H1 (cell line): ENCODE data around the gene ADAM23. TPM values are rescaled to one million over a fixed set of nuclear protein-coding genes. Genes with fewer than 3 reads are reported as not detected.

Source experiments
- CTCF ChIA-PET: fragments of 300-600 bp; sonication (Branson Sonifier 250); formaldehyde crosslinking; loops from one replicate; lab custom pipeline; 2021; ENCODE audit not compliant: partially characterized antibody; lab: Charles Lee
- POLR2A ChIA-PET: fragments of 300-600 bp; sonication (Branson Sonifier 250); formaldehyde crosslinking; loops from one replicate; lab custom pipeline; 2021; ENCODE audit warnings: inconsistent platforms; ENCODE audit not compliant: partially characterized antibody; lab: Charles Lee
- DNase-seq, 2 experiments: peaks; one replicate each; pipeline versions ENCODE4 v3.0.0 to v3.0.0-alpha.2; 2010 to 2022; ENCODE audit warnings: low spot score in 2 of 2, low read depth in 1 of 2, mixed read lengths in 1 of 2
- FAIRE-seq: peaks from 2 replicates; lab custom pipeline; 2011; peaks lifted over from hg19 to GRCh38; lab: Jason Lieb, UNC
- H2AFZ ChIP-seq: 2 replicates; pipeline ENCODE4 v1.8.1; 2012; ENCODE audit warnings: low read length, inconsistent platforms
- H2AK5ac ChIP-seq: 2 replicates; pipeline ENCODE4 v1.6.1; 2013; ENCODE audit warnings: low read depth, low read length
- H2BK120ac ChIP-seq: replicated peaks from 2 replicates; pipeline ENCODE3; 2013; ENCODE audit warnings: low read depth, low read length, inconsistent platforms
- H2BK12ac ChIP-seq: 2 replicates; pipeline ENCODE4 v1.6.1; 2013; ENCODE audit warnings: low read depth, low read length
- H2BK15ac ChIP-seq: 2 replicates; pipeline ENCODE4 v1.6.1; 2013; ENCODE audit warnings: low read length
- H2BK20ac ChIP-seq: 2 replicates; pipeline ENCODE4 v1.6.1; 2013; ENCODE audit warnings: low read length
- H2BK5ac ChIP-seq: 2 replicates; pipeline ENCODE4 v1.6.1; 2013; ENCODE audit warnings: low read depth, low read length
- H3K14ac ChIP-seq: 2 replicates; pipeline ENCODE4 v1.6.1; 2013; ENCODE audit warnings: inconsistent platforms; ENCODE audit not compliant: insufficient read length
- H3K18ac ChIP-seq: 2 replicates; pipeline ENCODE4 v1.6.1; 2013; ENCODE audit warnings: low read length; ENCODE audit errors: extremely low read depth
- H3K23ac ChIP-seq: 2 replicates; pipeline ENCODE4 v1.6.1; 2013; ENCODE audit warnings: inconsistent platforms; ENCODE audit not compliant: insufficient read length
- H3K23me2 ChIP-seq: 2 replicates; pipeline ENCODE4 v1.6.1; 2013; ENCODE audit warnings: low read depth, low read length
- H3K27ac ChIP-seq: 2 replicates; pipeline ENCODE4 v1.6.1; 2011; ENCODE audit warnings: low read depth, low read length, inconsistent platforms
- H3K27me3 ChIP-seq, 4 experiments: replicated peaks in 1 of 4; 1 replicate in 1 of 4; 2 replicates in 3 of 4; pipeline versions ENCODE4 v1.6.1 to v1.8.1; 2011 to 2013; ENCODE audit warnings: low read length in 3 of 4, mild to moderate bottlenecking in 3 of 4, inconsistent platforms in 2 of 4, mixed read lengths in 2 of 4, moderate library complexity in 1 of 4; ENCODE audit not compliant: control insufficient read depth in 3 of 4, insufficient read depth in 3 of 4; ENCODE audit errors: extremely low read depth in 1 of 4
- H3K36me3 ChIP-seq, 4 experiments: 2 replicates each; pipeline versions ENCODE4 v1.6.1 to v1.8.1; 2011 to 2013; ENCODE audit warnings: mild to moderate bottlenecking in 4 of 4, low read length in 3 of 4, moderate library complexity in 2 of 4, control low read depth in 1 of 4, inconsistent platforms in 1 of 4; ENCODE audit not compliant: insufficient read depth in 4 of 4, control insufficient read depth in 2 of 4
- H3K4ac ChIP-seq: replicated peaks from 2 replicates; pipeline ENCODE3; 2013; ENCODE audit warnings: low read length, low read depth, mixed read lengths, inconsistent platforms; ENCODE audit not compliant: insufficient read length
- H3K4me1 ChIP-seq, 4 experiments: replicated peaks in 1 of 4; 1 replicate in 1 of 4; 2 replicates in 3 of 4; pipeline versions ENCODE4 v1.6.1 to v1.8.1; 2011 to 2013; ENCODE audit warnings: low read length in 3 of 4, inconsistent platforms in 2 of 4, mixed read lengths in 1 of 4; ENCODE audit not compliant: insufficient read depth in 4 of 4, control insufficient read depth in 3 of 4
- H3K4me2 ChIP-seq, 2 experiments: 2 replicates each; pipeline versions ENCODE4 v1.6.1 to v1.8.1; 2011 to 2013; ENCODE audit warnings: low read depth in 2 of 2, low read length in 2 of 2, control low read depth in 1 of 2, inconsistent platforms in 1 of 2, mild to moderate bottlenecking in 1 of 2; ENCODE audit not compliant: insufficient read depth in 1 of 2
- H3K4me3 ChIP-seq, 4 experiments: fragments of 200-600, 300-600 bp in 1 of 4; sonication (generic), shearing (Covaris generic), sonication (Bioruptor Twin) in 1 of 4; 2 replicates each; pipeline versions ENCODE4 v1.5.1 to v1.8.1; 2011 to 2016; ENCODE audit warnings: low read length in 4 of 4, low read depth in 3 of 4, control low read depth in 2 of 4, inconsistent platforms in 2 of 4, mild to moderate bottlenecking in 2 of 4, mixed read lengths in 1 of 4, moderate library complexity in 1 of 4; ENCODE audit not compliant: insufficient read depth in 2 of 4; ENCODE audit errors: extremely low read depth in 1 of 4
- H3K56ac ChIP-seq: replicated peaks from 2 replicates; pipeline ENCODE3; 2013; ENCODE audit warnings: low read depth, mild to moderate bottlenecking, mixed read lengths, low read length, inconsistent platforms; ENCODE audit not compliant: insufficient read length
- H3K79me1 ChIP-seq: 2 replicates; pipeline ENCODE4 v1.6.1; 2013; ENCODE audit warnings: low read depth, low read length, control low read depth
- H3K79me2 ChIP-seq, 2 experiments: 2 replicates each; pipeline versions ENCODE4 v1.6.1 to v1.8.1; 2012 to 2013; ENCODE audit warnings: low read length in 2 of 2, mild to moderate bottlenecking in 2 of 2, inconsistent platforms in 1 of 2; ENCODE audit not compliant: insufficient read depth in 2 of 2, control insufficient read depth in 1 of 2
- H3K9ac ChIP-seq, 4 experiments: replicated peaks in 1 of 4; 1 replicate in 1 of 4; 2 replicates in 3 of 4; pipeline versions ENCODE4 v1.6.1 to v1.8.1; 2011 to 2013; ENCODE audit warnings: low read depth in 3 of 4, low read length in 3 of 4, control low read depth in 2 of 4, mild to moderate bottlenecking in 2 of 4, moderate library complexity in 2 of 4, inconsistent platforms in 1 of 4; ENCODE audit errors: extremely low read depth in 1 of 4
- H3K9me3 ChIP-seq, 2 experiments: 2 replicates each; pipeline versions ENCODE4 v1.6.1 to v1.8.1; 2012 to 2013; ENCODE audit warnings: mild to moderate bottlenecking in 2 of 2, moderate library complexity in 2 of 2, control low read depth in 1 of 2, inconsistent platforms in 1 of 2, low read depth in 1 of 2, low read length in 1 of 2, mixed read lengths in 1 of 2; ENCODE audit not compliant: insufficient read depth in 2 of 2
- H4K20me1 ChIP-seq, 2 experiments: replicated peaks in 1 of 2; 2 replicates each; pipeline versions ENCODE3 to v1.8.1; 2011 to 2013; ENCODE audit warnings: inconsistent platforms in 2 of 2, low read length in 2 of 2, mild to moderate bottlenecking in 1 of 2; ENCODE audit not compliant: insufficient read depth in 2 of 2, control insufficient read depth in 1 of 2
- H4K5ac ChIP-seq: 2 replicates; pipeline ENCODE4 v1.6.1; 2013; ENCODE audit warnings: low read length, low read depth, mixed read lengths, inconsistent platforms; ENCODE audit not compliant: insufficient read length
- H4K8ac ChIP-seq: 2 replicates; pipeline ENCODE4 v1.8.0; 2013; ENCODE audit warnings: mild to moderate bottlenecking, moderate library complexity, low read length, inconsistent platforms; ENCODE audit not compliant: insufficient read depth; ENCODE audit errors: extremely low read depth
- H4K91ac ChIP-seq: replicated peaks from 2 replicates; pipeline ENCODE3; 2013; ENCODE audit warnings: low read length, mixed read lengths, inconsistent platforms; ENCODE audit not compliant: insufficient read length
- ASH2L ChIP-seq: fragments of 200-600, 300-600 bp; sonication (generic); IDR thresholded peaks from one replicate; pipeline ENCODE4 v1.7.1; 2017; ENCODE audit warnings: low read length
- BRCA1 ChIP-seq: IDR thresholded peaks from 2 replicates; pipeline ENCODE4 v1.6.1; 2012; ENCODE audit warnings: low read depth, low read length, improper control_type of control experiment
- CBX8 ChIP-seq: fragments of 300-800, 300-1000 bp; sonication (generic); IDR thresholded peaks from 2 replicates; pipeline ENCODE4 v1.7.1; 2016; ENCODE audit warnings: low read depth, low read length, borderline replicate concordance
- EGR1 ChIP-seq: IDR thresholded peaks from 2 replicates; pipeline ENCODE4 v1.6.1; 2011; ENCODE audit warnings: low read depth, low read length, borderline replicate concordance
- KDM5A ChIP-seq: fragments of 200-600 bp; IDR thresholded peaks from 2 replicates; pipeline ENCODE4 v1.7.1; 2012; ENCODE audit warnings: mild to moderate bottlenecking, low read length, inconsistent platforms, mixed read lengths
- PHF8 ChIP-seq: fragments of 200-600 bp; sonication (generic); conservative IDR thresholded peaks from 2 replicates; pipeline ENCODE4 v1.7.1; 2012; ENCODE audit warnings: low read depth, mild to moderate bottlenecking, inconsistent platforms, low read length, moderate library complexity
- RAD21 ChIP-seq, 2 experiments: IDR thresholded peaks in 1 of 2; conservative IDR thresholded peaks in 1 of 2; 2 replicates each; pipeline ENCODE4 v1.6.1; 2011; ENCODE audit warnings: low read depth in 2 of 2, low read length in 2 of 2, improper control_type of control experiment in 1 of 2, inconsistent platforms in 1 of 2, mild to moderate bottlenecking in 1 of 2, moderate library complexity in 1 of 2
- SIN3A ChIP-seq, 2 experiments: IDR thresholded peaks in 1 of 2; conservative IDR thresholded peaks in 1 of 2; 2 replicates each; pipeline ENCODE4 v1.6.1; 2011 to 2012; ENCODE audit warnings: low read length in 2 of 2, improper control_type of control experiment in 1 of 2, low read depth in 1 of 2, mild to moderate bottlenecking in 1 of 2
- SP2 ChIP-seq: IDR thresholded peaks from 2 replicates; pipeline ENCODE4 v1.6.1; 2012; ENCODE audit warnings: mild to moderate bottlenecking, low read length, inconsistent platforms
- SP4 ChIP-seq: IDR thresholded peaks from 2 replicates; pipeline ENCODE4 v1.6.1; 2012; ENCODE audit warnings: low read length, inconsistent platforms
- TAF1 ChIP-seq: IDR thresholded peaks from 2 replicates; pipeline ENCODE4 v1.6.1; 2011; ENCODE audit warnings: mild to moderate bottlenecking, low read depth, low read length
- polyA plus RNA-seq, 7 experiments: library from polyadenylated mRNA; depleted of rRNA in 3 of 7; stranded (reverse) in 5 of 7; unstranded in 2 of 7; fragments of >200 nt in 5 of 7; fragments of 200-250 nt in 2 of 7; gene quantifications; 1 replicate in 5 of 7; 2 replicates in 1 of 7; 4 replicates in 1 of 7; pipeline versions ENCODE4 v1.2.1 to v1.2.3, GENCODE V29; 2011 to 2013; ENCODE audit warnings: missing spikeins in 2 of 7, mixed read lengths in 2 of 7
- total RNA-seq: library from RNA; stranded (reverse); fragmentation: NEBNext Ultra II Directional; extraction: Animal tissue kit (Norgen Biotek cat#: 25700); gene quantifications from 2 replicates; pipeline ENCODE4 v1.2.1, GENCODE V29; 2021
- TF ChIP-seq, protein P1 (sequence below): IDR thresholded peaks from 2 replicates; pipeline ENCODE4 v1.6.1; 2011; ENCODE audit warnings: low read length, improper control_type of control experiment

Gene ADAM23
- total and polyA plus RNA-seq, 2 of the 8 experiments (the other 6 are each of a cell fraction or from before 2014, with no cell fraction given), result 9.9 to 20.8 TPM

DNA sequence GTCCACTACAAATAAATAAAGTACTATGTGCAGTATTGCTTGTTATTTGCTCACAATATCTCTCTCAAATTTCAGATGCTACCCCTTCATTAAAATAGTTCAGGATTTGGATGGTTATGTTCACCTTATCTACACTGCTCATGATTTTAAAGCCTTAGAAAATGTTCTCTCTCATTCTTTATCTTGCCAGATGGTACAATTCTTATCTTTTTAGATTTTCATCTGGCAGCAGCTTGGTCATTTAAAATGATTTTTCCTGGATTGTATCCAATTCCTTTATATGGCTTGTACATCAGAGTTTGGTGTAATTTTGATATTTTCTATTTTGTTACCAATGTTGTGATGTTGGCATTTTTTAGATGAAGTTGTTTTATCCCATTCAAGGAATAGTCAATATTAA is 10.1 kb upstream of the ADAM23 start:
- H2BK20ac ChIP-seq, result no peak overlapping the region
- H3K4me3 ChIP-seq, result no peak overlapping the region
- H2BK12ac ChIP-seq, result no peak overlapping the region
- H3K23ac ChIP-seq, result no peak overlapping the region
- ChIA-PET POLR2A (no interaction called here), CTCF (no interaction called here)
- H4K5ac ChIP-seq, result no peak overlapping the region
- no peaks in the 10 kb centered on the region for H3K79me1 ChIP-seq
- H4K20me1 ChIP-seq, result no peaks in the 10 kb centered on the region
- DNase-seq, result no peak
- H2BK15ac ChIP-seq, result no peak overlapping the region
- no peaks in the 10 kb centered on the region for H3K23me2 ChIP-seq
- H3K4ac ChIP-seq, result no peak overlapping the region
- H3K18ac ChIP-seq, result no peak overlapping the region
- H3K56ac ChIP-seq, result no peak overlapping the region
- H3K27me3 ChIP-seq, result no peaks in the 10 kb centered on the region
- no peak overlapping the region for H2BK120ac ChIP-seq
- no peak overlapping the region for H4K91ac ChIP-seq
- no peak overlapping the region for H3K27ac ChIP-seq
- no peak overlapping the region for H2AFZ ChIP-seq
- TF ChIP-seq CBX8, result no peak
- no peak for TF ChIP-seq SP2
- no peak for TF ChIP-seq KDM5A
- no peak for TF ChIP-seq EGR1
- no peak for TF ChIP-seq RAD21 (IDR thresholded peaks at IDR 0.05 in 1 of 2, conservative IDR thresholded peaks at IDR 0.05 in 1 of 2; ENCODE audit: low read depth in 2 of 2, low read length in 2 of 2)
- TF ChIP-seq PHF8, result no peak
- no peak for TF ChIP-seq ASH2L
- TF ChIP-seq, protein P1, sequence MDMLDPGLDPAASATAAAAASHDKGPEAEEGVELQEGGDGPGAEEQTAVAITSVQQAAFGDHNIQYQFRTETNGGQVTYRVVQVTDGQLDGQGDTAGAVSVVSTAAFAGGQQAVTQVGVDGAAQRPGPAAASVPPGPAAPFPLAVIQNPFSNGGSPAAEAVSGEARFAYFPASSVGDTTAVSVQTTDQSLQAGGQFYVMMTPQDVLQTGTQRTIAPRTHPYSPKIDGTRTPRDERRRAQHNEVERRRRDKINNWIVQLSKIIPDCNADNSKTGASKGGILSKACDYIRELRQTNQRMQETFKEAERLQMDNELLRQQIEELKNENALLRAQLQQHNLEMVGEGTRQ, result no peak
- TF ChIP-seq SP4, result no peak
- TF ChIP-seq SIN3A (conservative IDR thresholded peaks at IDR 0.05 in 1 of 2, IDR thresholded peaks at IDR 0.05 in 1 of 2; ENCODE audit: low read depth in 1 of 2, low read length in 2 of 2), result no peak
- TF ChIP-seq TAF1, result no peak
- TF ChIP-seq BRCA1, result no peak
- H3K4me1 ChIP-seq, result peaks cover 0 to 2% (median 1%) of the 10 kb centered on the region in 4 experiments; a peak in 3 of 7 replicates
- no peak overlapping the region for H2BK5ac ChIP-seq
- H3K4me2 ChIP-seq, result no peak overlapping the region
- H3K9me3 ChIP-seq, result no peaks in the 10 kb centered on the region
- H3K79me2 ChIP-seq, result no peaks in the 10 kb centered on the region
- no peak overlapping the region for H3K9ac ChIP-seq
- no peaks in the 10 kb centered on the region for H3K36me3 ChIP-seq
- H2AK5ac ChIP-seq, result no peak overlapping the region
- H4K8ac ChIP-seq, result no peak overlapping the region
- FAIRE-seq, result no peak
- H3K14ac ChIP-seq, result no peak overlapping the region
